Globus pallidus (tissue), 1 donor: ENCODE measurements around the gene CENPP.
"Not testable (repeated sequence)": the region's sequence is repeated elsewhere in the genome, so short reads cannot be mapped to it uniquely, and the experiment has no call there.

Source experiments
- DNase-seq: peaks from one replicate; pipeline ENCODE4 v3.0.0-alpha.2; 2015; ENCODE audit warnings: low spot score

CENPP gene

DNA sequence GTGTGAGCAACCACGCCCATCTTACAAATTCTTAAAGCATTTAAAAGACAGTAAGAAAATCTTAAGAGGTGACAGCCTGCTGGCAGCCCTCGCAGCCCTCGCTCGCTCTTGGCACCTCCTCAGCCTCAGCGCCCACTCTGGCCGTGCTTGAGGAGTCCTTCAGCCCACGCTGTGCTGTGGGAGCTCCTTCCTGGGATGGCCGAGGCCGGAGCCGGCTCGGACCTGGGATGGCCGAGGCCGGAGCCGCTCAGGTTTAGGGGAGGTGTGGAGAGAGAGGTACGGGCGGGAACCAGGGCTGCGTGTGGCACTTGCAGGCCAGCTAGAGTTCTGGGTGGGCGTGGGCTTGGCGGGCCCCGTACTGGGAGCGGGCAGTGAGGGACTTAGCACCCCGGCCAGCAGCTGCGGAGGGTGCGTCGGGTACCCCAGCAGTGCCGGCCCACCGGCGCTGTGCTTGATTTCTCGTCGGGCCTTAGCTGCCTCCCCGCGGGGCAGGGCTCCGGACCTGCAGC lies 219.3 kb downstream of the CENPP start:
- no peak for DNase-seq

DNA sequence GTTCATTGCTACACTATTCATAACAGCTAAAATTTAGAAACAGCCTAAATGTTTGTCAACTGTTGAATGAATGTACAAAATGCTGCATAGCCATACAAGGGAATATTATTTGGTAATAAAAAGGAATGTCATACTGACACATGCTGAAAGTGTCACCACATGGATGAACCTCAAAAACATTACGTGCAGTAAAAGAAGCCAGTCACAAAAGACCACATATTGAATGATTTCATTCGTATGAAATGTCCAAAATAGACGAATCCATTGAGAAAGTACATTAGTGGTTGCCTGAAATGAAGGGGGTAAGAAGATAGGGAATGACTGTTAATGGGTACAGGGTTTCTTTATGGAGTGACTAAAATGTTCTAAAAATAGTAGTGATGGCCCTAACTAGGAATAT lies 221.6 kb downstream of the CENPP start:
- DNase-seq: no peak

DNA sequence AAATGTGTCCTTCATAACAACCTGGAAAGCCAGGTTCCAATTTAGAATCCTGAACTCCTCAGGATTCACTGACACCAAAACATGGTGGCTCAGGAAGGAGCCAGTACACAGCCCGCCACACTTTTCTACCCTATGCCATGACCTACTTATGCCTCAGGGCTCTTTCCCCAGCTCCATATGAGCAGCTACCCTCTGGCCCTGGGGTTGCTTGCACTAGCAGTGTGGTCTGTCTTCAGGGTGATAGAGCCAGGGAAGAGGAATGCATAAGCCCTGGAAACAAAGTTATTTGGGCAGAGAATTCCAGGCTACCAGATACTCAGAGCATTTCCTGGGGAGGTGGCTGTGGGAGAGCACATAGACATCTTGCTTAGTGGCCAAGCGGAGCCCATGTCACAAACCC lies 225.0 kb downstream of the CENPP start:
- DNase-seq: no peak

DNA sequence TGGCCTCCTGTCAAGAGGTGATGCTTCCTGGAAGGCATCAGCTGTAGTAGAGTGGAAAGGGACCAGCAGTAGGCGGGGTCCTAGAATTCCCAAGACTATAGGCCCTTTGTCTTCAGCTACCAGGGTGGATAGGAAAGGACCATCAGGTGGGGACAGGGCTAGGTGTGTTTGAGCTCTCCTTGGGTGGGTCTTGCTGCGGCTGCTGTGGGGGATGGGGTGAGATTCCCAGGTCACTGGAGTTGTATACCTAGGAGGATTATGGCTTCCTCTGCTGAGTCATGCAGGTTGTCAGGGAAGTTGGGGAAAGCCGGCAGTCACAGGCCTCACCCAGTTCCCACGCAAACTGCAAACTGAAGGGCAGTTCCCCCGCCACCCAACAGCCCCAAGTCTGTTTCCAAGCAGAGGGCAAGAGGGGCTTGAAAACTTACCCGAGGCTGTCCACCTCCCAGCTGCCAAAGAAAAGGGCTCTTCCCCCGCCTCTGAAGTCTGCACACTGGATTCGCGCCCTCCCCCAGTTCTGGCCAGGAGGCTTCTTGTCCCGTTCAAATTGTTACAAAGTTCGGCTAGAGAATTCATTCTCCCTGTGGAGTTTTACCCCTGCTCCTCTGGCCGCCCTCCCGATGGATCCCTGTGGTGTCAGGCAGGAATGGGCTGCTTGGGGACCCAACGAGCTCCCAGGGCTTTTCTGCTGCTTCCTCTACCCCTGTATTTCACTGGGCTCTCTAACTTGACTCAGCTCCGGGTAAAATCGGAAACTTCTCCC lies 233.0 kb downstream of the CENPP start:
- DNase-seq: no peak

DNA sequence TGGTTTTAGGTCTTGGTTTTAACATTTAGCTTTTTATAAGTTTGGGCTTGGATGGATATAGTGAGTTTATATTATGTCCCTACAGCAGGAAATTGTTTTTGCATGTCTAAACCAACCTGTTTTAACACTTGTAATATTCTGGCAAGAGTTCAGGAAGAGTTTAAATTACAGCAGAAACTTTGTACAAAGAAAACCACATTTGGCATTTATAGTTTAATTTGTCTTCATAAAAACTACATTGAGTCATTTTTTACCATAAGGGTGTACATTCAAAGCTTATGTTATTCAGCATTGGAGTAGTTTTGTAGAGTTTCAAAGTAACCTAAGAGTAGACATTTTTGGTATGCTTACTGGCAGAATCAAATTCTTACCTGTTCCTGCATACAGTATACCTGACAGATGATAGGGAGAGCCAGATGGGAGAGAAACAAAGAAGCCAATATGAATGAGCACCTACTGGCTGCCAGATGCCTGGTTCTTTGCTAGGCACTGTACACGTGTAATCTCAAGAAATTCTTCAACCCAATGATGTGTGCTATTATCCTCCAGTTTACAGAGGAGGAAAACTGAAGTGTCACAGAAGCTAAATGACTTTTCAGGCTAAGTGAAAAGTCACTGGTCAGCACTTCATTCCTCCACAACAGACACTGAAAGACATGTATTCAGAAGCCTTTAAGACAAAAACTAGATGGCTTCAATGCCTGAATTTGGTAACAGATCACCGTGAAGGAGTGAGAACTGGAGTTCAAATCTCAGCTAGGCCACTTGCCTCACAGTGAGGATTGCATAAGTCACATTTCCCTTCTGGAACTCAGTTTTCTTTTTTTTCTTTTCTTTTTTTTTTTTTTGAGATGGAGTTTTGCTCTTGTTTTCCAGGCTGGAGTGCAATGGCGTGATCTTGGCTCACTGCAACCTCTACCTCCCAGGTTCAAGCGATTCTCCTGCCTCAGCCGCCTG lies 235.9 kb downstream of the CENPP start:
- no peak for DNase-seq

DNA sequence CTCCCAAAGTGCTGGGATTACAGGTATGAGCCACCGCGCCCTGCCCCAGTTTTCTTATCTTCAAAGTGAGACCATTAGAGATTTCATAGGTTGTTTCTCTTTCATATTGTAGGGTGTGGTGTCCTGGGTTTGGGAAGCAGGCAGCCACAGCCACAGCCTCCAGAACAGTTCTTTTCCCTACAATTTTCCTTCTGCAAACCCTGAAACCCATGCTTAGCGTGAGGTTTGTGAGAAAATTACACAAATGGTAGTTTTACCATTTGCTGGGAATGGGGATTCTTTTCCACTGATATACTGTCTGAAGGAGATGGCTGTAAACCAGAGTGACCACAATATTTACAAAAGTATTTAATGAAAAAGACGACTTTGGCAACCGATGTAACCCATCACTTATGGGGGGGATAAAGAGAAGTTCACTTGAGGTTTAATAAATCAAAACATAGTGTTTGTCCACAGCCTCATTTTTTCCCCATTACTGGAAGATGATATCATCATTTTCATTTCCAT lies 236.8 kb downstream of the CENPP start:
- no peak for DNase-seq

DNA sequence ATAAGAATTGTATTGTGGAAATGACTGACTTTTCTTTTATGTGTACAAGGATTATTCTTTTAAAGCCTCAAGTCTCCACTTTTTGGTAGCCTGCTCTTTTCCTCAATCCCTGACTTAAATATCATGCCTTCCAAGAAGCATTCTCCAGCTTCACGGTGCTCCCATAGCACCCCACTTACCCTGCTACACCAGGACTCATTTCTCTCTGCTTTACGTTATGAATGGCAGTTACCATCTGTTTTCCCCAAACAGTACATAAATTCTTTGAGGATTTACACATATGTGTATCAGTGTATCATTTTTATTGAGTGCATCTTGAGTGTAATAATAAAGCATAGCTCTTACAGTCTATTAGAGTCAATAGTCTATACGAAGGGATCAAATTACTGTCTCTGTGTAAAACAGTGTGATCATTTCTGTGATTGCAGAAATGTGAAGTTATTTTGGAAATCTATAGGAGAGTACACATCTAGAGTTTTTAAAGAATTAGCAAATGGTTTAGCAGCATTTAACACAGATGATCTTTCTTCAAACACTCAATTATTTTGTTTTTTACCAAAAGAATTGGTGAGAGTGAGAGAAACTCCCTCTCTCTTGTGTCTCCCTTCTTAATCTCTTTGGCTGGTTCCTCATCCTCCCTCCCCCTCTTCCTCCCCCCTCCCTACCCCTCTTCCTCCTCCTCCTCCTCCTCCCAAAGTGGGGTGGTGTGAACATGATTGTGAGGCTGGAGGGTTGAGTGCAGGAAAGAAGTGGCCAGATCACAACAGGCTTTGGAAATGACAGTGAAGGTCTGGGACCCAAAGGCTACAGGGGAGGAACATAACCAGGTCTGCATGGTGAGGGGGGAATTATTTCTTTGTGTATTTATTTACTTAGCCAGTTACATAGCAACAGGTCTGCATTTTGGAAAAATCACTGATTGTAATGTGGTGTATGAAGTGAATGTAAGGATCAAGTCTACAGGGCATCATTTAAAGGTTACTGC lies 237.7 kb downstream of the CENPP start:
- no peak for DNase-seq

DNA sequence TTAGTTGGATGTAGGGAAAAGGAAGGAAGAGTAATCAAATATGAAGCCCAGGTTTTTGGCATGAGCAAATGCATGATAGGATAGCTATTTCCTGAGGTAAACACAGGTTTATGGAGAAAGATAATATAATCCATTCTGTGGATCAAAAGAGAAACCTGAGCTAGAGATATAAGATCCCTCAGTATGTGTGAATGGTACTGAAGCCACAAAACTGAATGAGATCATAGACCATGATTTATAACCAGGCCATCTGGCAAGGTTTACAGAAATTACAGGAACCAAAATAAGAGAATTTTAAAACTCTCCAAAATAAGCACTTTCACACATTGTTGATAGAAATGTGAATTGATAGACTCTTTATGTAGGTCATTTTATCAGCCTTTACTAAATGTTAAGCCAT lies 238.8 kb downstream of the CENPP start:
- DNase-seq: no peak

DNA sequence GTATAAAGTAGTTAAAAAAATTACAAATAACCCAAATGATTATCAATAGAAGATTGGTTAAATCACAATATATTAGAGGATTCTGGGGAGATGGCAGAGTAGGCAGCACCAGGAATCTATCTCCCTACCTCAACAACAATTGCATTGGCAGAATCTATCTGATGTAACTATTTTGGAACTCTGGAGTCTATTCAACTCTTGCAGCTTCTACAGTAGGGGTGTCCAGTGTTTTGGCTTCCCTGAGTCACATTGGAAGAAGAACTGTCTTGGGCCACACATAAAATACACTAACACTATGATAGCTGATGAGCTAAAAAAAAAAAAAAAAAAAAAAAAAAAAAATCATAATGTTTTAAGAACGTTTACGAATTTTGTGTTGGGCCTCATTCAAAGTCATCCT lies 239.2 kb downstream of the CENPP start:
- DNase-seq: no peak

DNA sequence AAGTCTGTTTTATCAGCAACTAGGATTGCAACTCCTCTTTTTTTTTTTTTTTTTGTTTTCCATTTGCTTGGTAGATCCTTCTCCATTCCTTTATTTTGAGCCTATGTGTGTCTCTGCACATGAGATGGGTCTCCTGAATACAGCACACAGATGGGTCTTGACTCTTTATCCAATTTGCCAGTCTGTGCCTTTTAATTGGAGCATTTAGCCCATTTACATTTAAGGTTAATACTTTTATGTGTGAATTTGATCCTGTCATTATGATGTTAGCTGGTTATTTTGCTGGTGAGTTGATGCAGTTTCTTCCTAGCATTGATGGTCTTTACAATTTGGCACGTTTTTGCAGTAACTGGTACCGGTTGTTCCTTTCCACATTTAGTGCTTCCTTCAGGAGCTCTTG lies 246.1 kb downstream of the CENPP start:
- DNase-seq: not testable (repeated sequence)

DNA sequence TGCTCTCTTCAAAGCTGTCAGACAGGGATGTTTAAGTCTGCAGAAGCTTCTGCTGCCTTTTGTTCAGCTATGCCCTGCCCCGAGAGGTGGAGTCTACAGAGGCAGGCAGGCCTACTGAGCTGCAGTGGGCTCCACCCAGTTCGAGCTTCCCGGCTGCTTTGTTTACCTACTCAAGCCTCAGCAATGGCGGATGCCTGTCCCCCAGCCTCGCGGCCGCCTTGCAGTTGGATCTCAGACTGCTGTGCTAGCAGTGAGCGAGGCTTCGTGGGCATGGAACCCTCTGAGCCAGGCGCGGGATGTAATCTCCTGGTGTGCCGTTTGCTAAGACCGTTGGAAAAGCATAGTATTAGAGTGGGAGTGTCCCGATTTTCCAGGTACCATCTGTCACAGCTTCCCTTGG lies 247.9 kb downstream of the CENPP start:
- DNase-seq: not testable (repeated sequence)

DNA sequence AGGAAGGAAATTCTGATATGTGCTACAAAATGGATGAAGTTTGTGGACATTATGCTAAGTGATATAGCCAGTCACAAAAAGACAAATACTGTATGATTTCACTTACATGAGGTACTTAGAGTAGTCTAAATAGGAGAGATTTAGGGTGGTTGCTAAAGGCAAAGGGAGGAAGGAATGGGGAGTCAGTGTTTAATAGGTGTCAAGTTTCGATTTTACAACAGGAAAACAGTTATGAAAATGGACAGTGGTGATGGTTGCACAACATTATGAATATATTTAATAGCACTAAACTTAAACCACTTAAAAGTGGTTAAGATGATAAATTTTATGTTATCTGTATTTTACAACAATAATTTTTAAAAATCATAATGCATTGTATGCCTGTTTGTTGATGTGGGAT lies 250.4 kb downstream of the CENPP start:
- no peak for DNase-seq

DNA sequence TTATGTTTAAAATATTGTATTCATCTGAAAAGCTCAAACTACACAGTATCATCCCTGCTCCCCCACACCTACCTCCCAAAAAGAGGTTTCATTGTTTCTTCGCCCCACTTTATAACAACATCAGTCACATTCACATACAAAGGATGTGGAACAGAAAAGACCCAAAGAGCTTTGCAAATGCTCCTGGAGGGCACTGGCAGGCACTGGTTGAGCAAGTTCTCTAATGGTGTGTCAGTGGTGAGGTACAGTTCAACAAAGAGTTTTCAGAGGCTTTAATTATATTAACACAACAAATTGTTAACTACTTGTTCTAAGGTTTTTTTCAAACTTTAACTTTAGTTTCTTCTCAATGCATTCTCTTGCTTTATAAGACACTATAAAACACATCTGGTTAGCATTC lies 264.2 kb downstream of the CENPP start:
- no peak for DNase-seq

DNA sequence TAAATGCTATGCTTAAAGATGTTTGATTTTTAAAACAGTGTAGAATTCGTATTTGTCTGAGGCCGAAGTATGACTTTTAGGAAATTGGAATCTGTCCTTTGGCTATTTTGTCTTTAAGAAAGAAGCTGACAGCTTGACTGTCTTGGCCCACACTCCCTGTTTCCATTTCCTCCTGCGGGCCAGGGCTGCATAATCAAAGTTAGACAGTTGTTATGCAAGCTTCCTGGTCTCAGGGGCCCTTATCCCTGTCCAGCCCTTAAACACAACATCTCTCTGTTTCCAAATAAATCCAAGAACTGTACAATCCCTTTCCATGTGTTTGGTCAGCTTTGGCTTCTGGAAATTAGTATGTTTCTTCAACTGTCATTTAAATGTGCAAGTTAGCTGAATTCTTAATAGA lies 264.6 kb downstream of the CENPP start:
- DNase-seq: peak; percentile 54

DNA sequence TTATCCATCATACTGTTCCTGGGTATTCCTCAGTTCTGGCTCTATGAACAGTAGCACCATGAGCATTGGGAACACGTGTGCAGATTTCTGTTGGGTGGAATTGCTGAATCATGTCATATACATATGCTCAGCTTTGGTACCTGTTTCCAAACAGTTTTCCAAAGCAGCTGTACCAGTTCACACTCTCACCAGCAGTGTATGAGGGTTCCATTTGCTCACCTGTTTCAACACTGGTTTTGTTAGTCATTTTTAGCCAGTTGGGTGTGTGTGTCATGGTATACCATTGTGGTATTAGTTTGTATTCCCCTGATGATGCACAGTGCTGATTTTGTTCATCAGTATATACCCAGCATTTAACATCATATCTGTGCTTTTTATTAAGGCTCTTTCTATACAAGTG lies 266.8 kb downstream of the CENPP start:
- no peak for DNase-seq

DNA sequence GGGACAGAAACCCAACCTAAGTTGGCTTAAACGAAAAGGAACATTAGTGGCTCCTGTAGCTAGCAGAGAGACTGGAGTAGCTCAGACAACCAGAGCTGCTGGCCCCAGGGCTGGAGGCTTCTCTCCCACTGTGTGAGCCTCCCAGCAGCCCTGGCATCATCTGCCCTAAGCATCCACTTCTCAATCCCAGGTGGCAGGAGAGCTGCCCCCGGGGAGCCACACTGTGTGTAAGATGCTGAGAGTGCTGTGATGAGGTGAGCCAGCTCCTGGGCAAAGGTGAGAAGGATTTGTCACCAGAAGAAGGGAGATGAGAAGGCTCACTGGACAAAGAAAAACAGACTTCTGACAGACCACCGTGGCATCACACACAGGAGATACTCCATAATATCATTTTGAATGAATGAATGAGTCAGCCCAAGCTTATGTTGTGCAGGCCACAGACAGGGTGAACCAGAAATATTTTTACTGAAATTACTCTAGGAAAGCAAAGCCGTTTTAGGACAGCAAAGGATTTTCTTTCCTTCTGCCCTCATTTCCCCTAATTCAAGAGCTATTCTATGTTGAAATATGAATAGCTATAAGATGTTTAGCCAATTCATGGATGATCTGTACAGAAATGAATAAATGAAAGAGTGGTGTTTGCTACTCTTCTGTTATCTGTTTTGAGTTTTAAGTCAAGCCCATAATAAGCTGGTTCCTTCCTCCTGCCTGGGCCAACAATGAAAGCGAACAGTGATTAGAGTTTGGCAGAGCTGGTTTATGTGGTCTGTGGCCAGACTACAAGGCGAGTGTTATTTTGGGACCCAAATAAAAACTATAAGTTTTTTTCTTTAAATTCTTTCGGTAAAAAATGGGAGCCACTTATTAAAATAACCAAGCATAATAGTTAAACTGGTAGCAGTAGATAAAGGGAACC lies 267.5 kb downstream of the CENPP start:
- no peak for DNase-seq

DNA sequence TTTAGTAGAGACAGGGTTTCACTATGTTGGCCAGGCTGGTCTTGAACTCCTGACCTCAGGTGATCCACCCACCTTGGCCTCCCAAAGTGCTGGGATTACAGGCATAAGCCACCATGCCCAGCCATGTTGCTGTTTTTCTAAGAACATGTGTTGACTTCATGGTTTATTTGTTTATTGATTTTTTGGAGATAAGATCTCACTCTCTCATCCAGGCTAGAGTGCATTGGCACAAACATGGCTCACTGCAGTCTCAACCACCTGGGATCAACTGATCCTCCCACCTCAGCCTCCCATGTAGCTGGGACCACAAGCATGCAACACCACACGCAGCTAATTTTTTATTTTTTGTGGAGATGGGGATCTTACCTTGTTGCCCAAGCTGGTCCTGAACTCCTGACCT lies 269.3 kb downstream of the CENPP start:
- DNase-seq: not testable (repeated sequence)

DNA sequence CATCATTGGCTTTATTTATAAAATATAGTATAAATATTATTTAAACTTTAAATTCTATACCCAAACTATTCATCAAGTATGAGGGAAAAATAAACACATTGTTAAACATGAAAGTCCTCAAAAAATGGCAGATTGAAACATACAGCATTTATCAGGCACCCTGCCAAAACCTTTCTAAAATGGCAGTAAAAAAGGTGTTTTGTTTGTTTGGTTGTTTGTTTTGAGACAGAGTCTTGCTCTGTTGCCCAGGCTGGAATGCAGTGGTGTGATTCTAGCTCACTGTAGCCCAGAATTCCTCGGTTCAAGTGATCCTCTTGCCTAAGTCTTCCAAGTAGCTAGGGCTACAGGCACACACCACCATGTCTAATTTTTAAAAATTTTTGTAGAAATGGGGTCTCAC lies 270.2 kb downstream of the CENPP start:
- DNase-seq: no peak

DNA sequence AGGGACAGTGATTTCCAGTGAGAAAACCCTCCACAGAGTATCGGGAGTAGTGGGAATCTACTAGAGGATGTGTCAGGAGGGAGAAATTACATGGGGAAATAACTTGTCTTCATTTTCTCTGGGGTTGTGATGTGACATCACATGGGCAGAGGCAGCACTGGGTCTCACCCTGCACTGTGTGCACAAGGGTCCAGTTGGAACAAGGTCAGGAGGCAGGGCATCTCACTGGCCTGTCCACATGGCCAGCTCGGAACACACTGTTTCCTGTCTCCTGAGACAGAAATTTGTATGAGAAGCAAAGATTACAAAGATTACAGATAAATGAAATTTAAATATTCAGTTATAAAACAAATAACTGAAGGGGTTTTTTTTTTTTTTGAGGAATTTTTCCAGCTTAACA lies 272.6 kb downstream of the CENPP start:
- no peak for DNase-seq

DNA sequence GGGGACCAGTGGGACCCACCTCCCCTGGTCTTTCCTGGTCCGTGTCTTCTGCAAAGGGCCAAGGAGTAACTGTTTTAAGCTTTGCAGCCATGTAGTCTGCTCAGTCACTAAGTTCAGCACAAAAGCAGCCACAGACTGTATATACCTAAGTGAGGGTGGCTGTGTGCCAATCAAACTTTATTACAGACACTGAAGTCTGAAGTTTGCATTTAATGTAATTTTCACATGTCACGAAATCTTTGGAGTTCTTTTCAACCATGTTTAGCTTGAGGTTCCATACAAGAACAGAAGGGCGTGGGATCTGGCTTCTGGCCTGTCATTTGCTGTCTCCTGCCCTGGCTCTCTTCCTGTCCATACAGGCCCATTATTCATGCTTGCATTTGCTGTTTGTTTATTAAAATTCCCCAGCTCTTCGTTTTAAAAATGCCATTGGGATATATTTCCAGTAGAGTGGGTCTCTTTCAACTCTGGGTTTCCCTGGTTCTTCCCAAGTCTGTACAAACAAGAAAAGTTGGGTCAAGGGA lies 274.2 kb downstream of the CENPP start:
- DNase-seq: no peak
